Activated naive CD4-positive, alpha-beta T cell treated with anti-CD3 and anti-CD28 coated beads for 36 hours (primary cell): ENCODE data around the gene ADSS1. TPM values are rescaled to one million over a fixed set of nuclear protein-coding genes. Genes with fewer than 3 reads are reported as not detected.

Source experiments
- CTCF ChIA-PET: fragments of 350-600 bp; sonication (Branson Sonifier 250); formaldehyde crosslinking; loops from one replicate; lab custom pipeline; 2021; ENCODE audit warnings: antibody characterized with exemption; lab: Charles Lee
- DNase-seq: peaks from one replicate; pipeline ENCODE4 v3.0.0-alpha.2; 2020
- H3K27ac Mint-ChIP-seq: one replicate; pipeline ENCODE4 v1.8.0; 2021; ENCODE audit warnings: mild to moderate bottlenecking, mixed read lengths
- H3K27me3 Mint-ChIP-seq: one replicate; pipeline ENCODE4 v1.8.0; 2021; ENCODE audit warnings: low read depth, mixed read lengths
- H3K36me3 Mint-ChIP-seq: one replicate; pipeline ENCODE4 v1.8.0; 2021; ENCODE audit warnings: low read depth, mixed read lengths
- H3K4me1 Mint-ChIP-seq: one replicate; pipeline ENCODE4 v1.8.0; 2021; ENCODE audit warnings: low read depth, mixed read lengths
- H3K4me3 Mint-ChIP-seq: one replicate; pipeline ENCODE4 v1.8.0; 2021; ENCODE audit warnings: mild to moderate bottlenecking, moderate library complexity, mixed read lengths
- H3K9me3 Mint-ChIP-seq: one replicate; pipeline ENCODE4 v1.8.0; 2021; ENCODE audit warnings: mixed read lengths
- intact Hi-C: fragments of 100-400 bp; cut with micrococcal nuclease; formaldehyde crosslinking; loops from one replicate; pipeline ENCODE4 v1.15.1; 2023
- total RNA-seq, 2 experiments: library from RNA; stranded (reverse); gene quantifications; one replicate each; pipeline ENCODE4 v1.2.3, GENCODE V29; 2021

The ADSS1 gene
- total RNA-seq, 2 experiments from 2014 or later: 5.1 to 5.5 TPM

DNA sequence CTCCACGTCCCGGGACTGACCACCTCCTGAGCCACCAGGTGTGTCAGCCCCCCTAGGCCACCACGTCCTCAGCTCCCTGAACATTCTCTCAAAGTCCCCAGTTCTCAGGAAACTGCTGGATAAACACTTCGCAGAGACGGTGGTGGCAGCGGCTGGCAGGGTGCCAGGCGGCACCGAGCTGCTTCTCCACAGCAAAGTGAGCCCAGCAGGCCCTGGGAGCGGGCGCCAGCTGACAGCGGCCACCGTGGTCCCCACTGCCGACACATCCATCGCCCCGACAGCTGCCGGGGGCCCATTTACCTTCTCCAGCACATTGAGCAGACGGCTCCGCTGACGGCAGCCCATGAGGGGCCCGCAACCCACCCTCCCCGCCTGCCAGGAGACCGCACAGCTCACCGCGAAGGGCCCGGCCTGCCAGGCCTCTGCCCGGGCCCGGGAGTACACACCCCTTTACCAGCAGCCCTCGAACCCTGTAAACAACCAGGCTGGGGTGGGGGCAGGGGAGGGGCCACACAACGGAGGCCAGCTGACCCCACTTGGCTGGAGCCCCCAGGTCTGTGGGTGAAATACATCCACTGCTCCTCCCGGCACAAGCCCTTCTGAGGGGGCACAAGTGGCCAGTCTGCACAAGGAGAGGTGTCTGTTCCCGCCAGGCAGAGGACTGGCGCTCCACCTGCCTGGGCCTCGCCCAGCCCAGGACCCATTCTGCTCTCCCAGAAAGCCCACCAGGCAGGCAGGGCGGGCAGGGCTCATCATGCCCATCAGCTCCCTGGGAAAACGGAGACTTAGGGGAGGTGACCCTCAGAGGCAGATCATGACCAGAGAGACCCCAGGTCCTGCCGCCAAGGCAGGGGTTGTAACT lies 61.0 kb downstream of the ADSS1 start:
- peaks cover 12% of the 10 kb centered on the region for H3K4me1 Mint-ChIP-seq
- H3K9me3 Mint-ChIP-seq: no peaks in the 10 kb centered on the region
- no peak overlapping the region for H3K27ac Mint-ChIP-seq
- no peaks in the 10 kb centered on the region for H3K36me3 Mint-ChIP-seq
- intact Hi-C loops: no loop called here
- H3K27me3 Mint-ChIP-seq: no peaks in the 10 kb centered on the region
- no peak for DNase-seq
- H3K4me3 Mint-ChIP-seq: no peak overlapping the region
- CTCF ChIA-PET: no interaction called here

DNA sequence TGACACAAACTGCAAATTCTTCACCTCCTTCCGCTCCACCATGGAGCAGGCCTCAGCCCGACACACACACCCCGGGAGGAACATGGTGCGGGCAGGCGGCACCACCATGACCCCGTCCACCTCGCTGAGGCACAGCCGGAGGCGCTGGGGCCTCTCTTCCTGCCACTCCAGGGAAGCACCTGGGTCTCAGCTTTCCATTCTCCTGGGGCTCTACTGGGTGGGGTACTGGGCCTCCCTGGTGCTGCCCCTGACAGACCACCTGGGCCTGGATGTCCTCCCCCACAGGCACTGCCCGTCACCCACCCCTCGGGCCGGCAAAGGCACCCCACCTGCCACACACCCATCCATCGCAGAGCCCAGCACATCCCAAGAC lies 61.7 kb downstream of the ADSS1 start:
- H3K4me1 Mint-ChIP-seq: peaks cover 12% of the 10 kb centered on the region
- intact Hi-C loops: no loop called here
- H3K27me3 Mint-ChIP-seq: no peaks in the 10 kb centered on the region
- H3K27ac Mint-ChIP-seq: no peak overlapping the region
- no peak overlapping the region for H3K4me3 Mint-ChIP-seq
- no peak for DNase-seq
- H3K36me3 Mint-ChIP-seq: no peaks in the 10 kb centered on the region
- H3K9me3 Mint-ChIP-seq: no peaks in the 10 kb centered on the region
- CTCF ChIA-PET: no interaction called here

GRCh38 chr14:104786091-104786586 lies 62.1 kb downstream of the ADSS1 start:
- H3K27ac Mint-ChIP-seq: no peak overlapping the region
- intact Hi-C loops: no loop called here
- CTCF ChIA-PET: no interaction called here

DNA sequence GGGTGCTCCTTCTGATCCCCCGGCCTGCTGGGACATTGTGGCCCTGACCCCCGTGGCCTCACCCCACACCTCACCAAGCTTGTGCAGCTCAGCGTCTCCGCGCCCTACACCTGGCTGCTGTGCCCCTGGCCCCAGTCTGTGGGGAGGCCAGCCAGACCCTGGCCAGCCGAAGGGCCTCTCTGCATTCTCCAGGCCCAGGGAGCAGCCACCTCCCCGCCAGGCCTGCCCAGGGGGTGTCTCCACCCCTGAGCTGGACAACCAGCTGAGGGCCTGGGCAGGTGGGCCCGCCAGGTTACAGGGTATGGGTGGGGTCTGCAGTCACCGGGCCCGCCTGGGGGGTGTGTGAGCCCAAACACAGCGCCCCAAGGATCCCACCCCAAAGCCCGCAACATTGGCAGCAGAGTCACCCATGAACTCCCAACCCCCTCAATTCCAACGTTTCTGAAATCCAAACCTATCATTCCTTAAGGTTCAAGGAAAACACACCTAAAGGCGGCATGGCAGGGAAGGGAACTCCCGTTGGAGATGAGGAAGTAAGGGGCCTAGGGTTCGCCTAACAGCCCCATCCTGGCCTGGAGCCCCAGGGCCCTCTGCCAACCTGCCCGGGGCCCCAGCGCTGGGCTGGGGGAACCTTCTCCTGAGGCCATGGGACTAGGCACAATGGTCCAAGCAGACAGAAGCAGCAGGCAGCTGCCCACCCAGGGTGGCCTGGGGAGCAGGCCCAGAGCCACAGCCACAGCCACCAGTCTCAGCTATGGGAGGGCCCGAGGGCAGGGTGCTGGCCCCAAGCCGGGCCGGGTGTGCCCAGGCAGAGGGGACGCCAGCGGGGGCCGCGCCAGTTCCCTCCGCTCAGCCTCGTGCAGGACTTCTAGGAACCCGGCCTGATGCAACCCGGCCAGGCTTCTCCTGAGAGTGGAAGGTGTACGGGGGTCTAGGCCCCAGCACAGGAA lies 63.0 kb downstream of the ADSS1 start:
- intact Hi-C loops: no loop called here
- Mint-ChIP-seq H3K36me3 (peaks cover 2% of the 10 kb centered on the region), H3K4me1 (peaks cover 20% of the 10 kb centered on the region), H3K27ac (no peak overlapping the region), H3K4me3 (no peak overlapping the region), H3K9me3 (no peaks in the 10 kb centered on the region), H3K27me3 (no peaks in the 10 kb centered on the region)
- CTCF ChIA-PET: no interaction called here
- no peak for DNase-seq

More at GRCh38 chr14:104786091-104786586, 62.1 kb downstream of the ADSS1 start:
- Mint-ChIP-seq H3K4me3 (no peak overlapping the region), H3K4me1 (peaks cover 15% of the 10 kb centered on the region), H3K9me3 (no peaks in the 10 kb centered on the region), H3K27me3 (no peaks in the 10 kb centered on the region), H3K36me3 (no peaks in the 10 kb centered on the region)
- DNase-seq: no peak

- Mint-ChIP-seq H3K36me3 (peaks cover 3% of the 10 kb centered on the region), H3K27me3 (no peaks in the 10 kb centered on the region), H3K27ac (no peak overlapping the region), H3K4me3 (no peak overlapping the region), H3K4me1 (peaks cover 23% of the 10 kb centered on the region), H3K9me3 (no peaks in the 10 kb centered on the region)
- intact Hi-C loops: no loop called here
- CTCF ChIA-PET: no interaction called here
- no peak for DNase-seq
Measured at GRCh38 chr14:104787736-104788135, 63.7 kb downstream of the ADSS1 start.

- no peaks in the 10 kb centered on the region for H3K27me3 Mint-ChIP-seq
- intact Hi-C loops: no loop called here
- peaks cover 3% of the 10 kb centered on the region for H3K36me3 Mint-ChIP-seq
- peaks cover 28% of the 10 kb centered on the region for H3K4me1 Mint-ChIP-seq
- DNase-seq: no peak
- H3K9me3 Mint-ChIP-seq: no peaks in the 10 kb centered on the region
- no peak overlapping the region for H3K27ac Mint-ChIP-seq
- no peak overlapping the region for H3K4me3 Mint-ChIP-seq
- CTCF ChIA-PET: no interaction called here
Measured at GRCh38 chr14:104788161-104788818, 64.3 kb downstream of the ADSS1 start.

GRCh38 chr14:104788873-104789663 lies 65.0 kb downstream of the ADSS1 start:
- no peak overlapping the region for H3K4me3 Mint-ChIP-seq
- H3K27ac Mint-ChIP-seq: no peak overlapping the region
- no peaks in the 10 kb centered on the region for H3K27me3 Mint-ChIP-seq
- H3K9me3 Mint-ChIP-seq: no peaks in the 10 kb centered on the region
- DNase-seq: no peak
- CTCF ChIA-PET: interaction anchor here (0.7 kb wide), 1 partner anchor 15 kb away, joined by 3 read pairs; no protein-coding TSS in a partner anchor
- peaks cover 35% of the 10 kb centered on the region for H3K4me1 Mint-ChIP-seq
- H3K36me3 Mint-ChIP-seq: peaks cover 3% of the 10 kb centered on the region
- intact Hi-C loops: no loop called here

GRCh38 chr14:104789752-104790743 lies 66.0 kb downstream of the ADSS1 start:
- Mint-ChIP-seq H3K27ac (no peak overlapping the region), H3K4me3 (no peak overlapping the region), H3K4me1 (peaks cover 40% of the 10 kb centered on the region), H3K27me3 (no peaks in the 10 kb centered on the region), H3K9me3 (no peaks in the 10 kb centered on the region), H3K36me3 (peaks cover 3% of the 10 kb centered on the region)
- DNase-seq: no peak
- CTCF ChIA-PET: no interaction called here
- intact Hi-C loops: no loop called here

GRCh38 chr14:104791425-104791824 lies 67.4 kb downstream of the ADSS1 start:
- Mint-ChIP-seq H3K4me1 (peaks cover 41% of the 10 kb centered on the region), H3K27ac (no peak overlapping the region), H3K9me3 (no peaks in the 10 kb centered on the region), H3K27me3 (no peaks in the 10 kb centered on the region), H3K4me3 (no peak overlapping the region), H3K36me3 (peaks cover 3% of the 10 kb centered on the region)
- intact Hi-C loops: no loop called here
- no peak for DNase-seq
- CTCF ChIA-PET: interaction anchor here (0.7 kb wide), 1 partner anchor 235 kb away, joined by 3 read pairs; no protein-coding TSS in a partner anchor

DNA sequence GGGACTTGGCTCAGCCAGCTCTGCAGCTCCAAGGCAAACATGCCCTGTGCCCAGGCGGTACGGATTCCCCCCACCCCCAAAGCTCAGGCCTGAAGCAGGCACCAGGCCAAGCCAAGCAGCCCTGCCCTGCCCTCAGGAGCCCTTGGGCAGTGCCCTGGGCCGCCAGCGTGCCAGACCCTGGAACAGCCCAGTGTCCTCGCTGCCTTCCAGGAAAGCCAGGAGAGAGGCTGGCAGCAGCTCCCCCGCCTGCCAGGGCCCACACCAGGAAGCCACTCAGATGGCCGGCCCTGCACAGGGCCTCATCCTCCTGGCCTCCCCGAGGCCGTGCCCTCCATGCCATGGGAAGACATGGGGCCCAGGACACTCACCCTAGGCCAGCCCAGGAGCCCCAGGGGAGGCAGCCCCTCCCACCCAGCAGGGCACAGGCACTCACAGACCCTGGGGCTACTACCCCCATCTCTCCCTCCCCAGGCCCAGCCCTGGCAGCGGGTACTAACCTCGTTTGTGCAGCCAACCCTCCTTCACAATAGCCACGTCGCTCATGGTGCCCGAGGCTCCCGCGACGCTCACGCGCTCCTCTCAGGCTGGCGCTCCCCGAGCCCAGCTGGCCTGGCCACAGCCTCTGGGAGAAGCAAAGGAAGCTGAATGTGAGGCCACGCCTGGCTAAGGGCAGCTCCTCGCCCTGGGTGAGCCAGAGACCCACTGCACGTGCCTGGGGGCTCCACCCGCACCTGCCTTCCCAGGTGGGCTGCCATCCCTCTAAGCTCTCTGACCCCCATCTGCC lies 68.3 kb downstream of the ADSS1 start:
- CTCF ChIA-PET: no interaction called here
- no peaks in the 10 kb centered on the region for H3K9me3 Mint-ChIP-seq
- peaks cover 3% of the 10 kb centered on the region for H3K36me3 Mint-ChIP-seq
- H3K27ac Mint-ChIP-seq: no peak overlapping the region
- intact Hi-C loops: no loop called here
- H3K4me3 Mint-ChIP-seq: no peak overlapping the region
- H3K27me3 Mint-ChIP-seq: no peaks in the 10 kb centered on the region
- peaks cover 39% of the 10 kb centered on the region for H3K4me1 Mint-ChIP-seq
- DNase-seq: no peak
